ELR (cell line): ENCODE results near the gene SPIRE2.
"Not testable (repeated sequence)": the region's sequence is repeated elsewhere in the genome, so short reads cannot be mapped to it uniquely, and the experiment has no call there.

Experiments used
- DNase-seq: peaks from one replicate; pipeline ENCODE4 v3.0.0-alpha.2; 2015; ENCODE audit warnings: low read depth

SPIRE2 gene

GRCh38 chr16:89811321-89811720 lies 17.0 kb upstream of the SPIRE2 start:
- DNase-seq = no peak

GRCh38 chr16:89815639-89816348 lies 12.5 kb upstream of the SPIRE2 start:
- peak; percentile 40 for DNase-seq

GRCh38 chr16:89818851-89819403 lies 9.3 kb upstream of the SPIRE2 start:
- not testable (repeated sequence) for DNase-seq

- DNase-seq = not testable (repeated sequence)
Measured at GRCh38 chr16:89819448-89819847, 8.8 kb upstream of the SPIRE2 start.

DNA sequence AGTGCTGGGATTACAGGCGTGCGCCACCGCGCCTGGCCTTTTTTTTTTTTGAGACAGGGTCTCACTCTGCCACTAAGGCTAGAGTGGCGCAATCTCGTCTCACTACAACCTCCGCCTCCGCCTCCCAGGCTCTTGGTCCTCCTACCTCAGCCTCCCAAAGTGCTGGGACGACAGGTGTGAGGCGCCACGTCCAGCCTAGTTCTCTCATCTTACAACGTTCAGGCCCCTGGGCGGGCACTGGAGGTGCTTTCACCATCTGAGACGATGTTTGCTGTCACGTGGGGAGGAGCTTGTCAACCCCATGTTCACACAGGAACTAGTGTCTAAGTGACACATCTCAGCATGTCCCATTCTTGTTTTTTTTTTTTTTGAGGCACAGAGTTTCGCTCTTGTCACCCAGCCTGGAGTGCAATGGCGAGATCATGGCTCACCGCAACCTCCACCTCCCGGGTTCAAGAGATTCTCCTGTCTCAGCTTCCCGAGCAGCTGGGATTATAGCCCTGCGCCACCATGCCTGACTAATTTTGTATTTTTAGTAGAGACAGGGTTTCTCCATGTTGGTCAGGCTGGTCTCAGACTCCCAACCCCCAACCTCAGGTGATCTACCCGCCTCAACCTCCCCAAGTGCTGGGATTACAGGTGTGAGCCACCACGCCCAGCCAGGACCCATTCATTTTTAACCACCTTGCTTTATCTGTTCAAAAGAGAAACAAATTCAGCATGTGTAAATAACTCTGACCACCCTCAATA lies 6.7 kb upstream of the SPIRE2 start:
- DNase-seq = no peak

DNA sequence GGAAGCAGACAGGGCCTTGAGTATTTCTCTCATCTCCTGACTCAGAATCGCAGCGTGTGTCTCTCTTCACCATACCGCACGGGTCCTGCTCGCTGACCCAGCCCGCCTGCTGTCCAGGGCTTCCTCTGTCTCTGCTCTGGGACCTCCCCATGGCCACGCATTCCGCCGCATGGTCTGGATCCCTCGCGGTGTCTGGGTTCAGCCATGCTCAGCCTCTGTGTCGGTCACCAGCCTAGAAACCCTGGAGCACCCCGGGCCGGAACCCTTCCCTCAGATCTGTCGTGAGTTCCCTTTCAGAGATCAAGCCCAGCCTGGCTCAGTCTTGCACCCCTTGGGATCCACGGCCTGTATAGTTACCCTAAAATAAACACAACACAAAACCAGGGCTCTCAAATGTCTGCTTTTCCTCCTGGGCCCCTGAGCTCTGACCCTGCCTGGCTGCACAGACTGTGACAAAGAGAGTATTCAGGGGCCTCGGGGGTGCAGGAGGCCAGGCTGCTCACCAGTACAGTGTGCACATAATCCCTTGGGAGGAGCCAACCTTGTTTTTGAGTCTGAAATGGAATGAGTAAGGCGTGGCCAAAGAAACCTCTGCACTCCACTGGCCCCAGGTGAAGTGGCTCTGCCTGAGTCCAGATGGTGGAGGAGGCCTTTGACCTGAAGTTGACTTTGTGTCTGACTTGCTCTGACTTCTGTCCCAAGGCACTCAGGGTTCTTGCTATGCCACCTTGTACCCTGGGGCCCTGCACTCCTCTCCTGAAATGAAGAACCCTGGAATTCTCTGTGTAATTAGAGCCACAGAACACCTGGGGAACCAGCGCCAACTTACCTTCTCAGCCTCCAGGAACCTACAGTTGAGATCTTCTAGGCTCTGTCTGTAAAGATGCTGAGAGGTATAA lies 5.8 kb upstream of the SPIRE2 start:
- DNase-seq = no peak

GRCh38 chr16:89823087-89823823 lies 5.0 kb upstream of the SPIRE2 start:
- no peak for DNase-seq

GRCh38 chr16:89823824-89824148 lies 4.5 kb upstream of the SPIRE2 start:
- not testable (repeated sequence) for DNase-seq

DNA sequence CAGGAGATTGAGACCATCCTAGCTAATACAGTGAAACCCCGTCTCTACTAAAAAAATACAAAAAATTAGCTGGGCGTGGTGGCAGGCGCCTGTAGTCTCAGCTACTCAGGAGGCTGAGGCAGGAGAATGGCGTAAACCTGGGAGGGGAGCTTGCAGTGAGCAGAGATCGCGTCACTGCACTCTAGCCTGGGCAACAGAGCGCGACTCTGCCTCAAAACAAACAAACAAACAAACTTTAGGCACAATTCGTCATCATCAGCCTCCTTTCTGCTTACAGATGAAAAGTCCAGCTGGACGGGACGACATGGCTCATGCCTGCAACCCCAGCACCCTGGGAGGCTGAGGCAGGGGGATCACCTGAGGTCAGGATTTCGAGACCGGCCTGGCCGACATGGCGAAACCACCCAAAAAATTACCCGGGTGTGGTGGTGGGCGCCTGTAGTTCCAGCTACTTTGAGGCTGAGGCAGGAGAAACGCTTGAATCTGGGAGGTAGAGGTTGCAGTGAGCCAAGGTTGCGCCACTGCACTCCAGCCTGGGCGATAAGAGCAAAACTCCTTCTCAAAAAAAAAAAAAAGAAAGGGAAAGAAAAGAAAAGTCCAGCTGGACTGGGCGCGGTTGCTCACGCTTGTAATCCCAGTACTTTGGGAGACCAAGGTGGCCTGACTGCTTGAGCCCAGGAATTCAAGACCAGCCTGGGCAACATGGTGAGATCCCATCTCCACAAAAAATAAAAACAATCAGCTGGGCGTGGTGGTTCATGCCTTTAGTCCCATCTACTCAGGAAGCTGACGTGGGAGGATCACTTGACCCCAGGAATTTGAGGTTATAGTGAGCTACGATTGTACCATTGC lies 1.5 kb upstream of the SPIRE2 start:
- no peak for DNase-seq

- DNase-seq = peak; percentile 73
Measured at GRCh38 chr16:89827383-89828198, 684 bp upstream of the SPIRE2 start.

DNA sequence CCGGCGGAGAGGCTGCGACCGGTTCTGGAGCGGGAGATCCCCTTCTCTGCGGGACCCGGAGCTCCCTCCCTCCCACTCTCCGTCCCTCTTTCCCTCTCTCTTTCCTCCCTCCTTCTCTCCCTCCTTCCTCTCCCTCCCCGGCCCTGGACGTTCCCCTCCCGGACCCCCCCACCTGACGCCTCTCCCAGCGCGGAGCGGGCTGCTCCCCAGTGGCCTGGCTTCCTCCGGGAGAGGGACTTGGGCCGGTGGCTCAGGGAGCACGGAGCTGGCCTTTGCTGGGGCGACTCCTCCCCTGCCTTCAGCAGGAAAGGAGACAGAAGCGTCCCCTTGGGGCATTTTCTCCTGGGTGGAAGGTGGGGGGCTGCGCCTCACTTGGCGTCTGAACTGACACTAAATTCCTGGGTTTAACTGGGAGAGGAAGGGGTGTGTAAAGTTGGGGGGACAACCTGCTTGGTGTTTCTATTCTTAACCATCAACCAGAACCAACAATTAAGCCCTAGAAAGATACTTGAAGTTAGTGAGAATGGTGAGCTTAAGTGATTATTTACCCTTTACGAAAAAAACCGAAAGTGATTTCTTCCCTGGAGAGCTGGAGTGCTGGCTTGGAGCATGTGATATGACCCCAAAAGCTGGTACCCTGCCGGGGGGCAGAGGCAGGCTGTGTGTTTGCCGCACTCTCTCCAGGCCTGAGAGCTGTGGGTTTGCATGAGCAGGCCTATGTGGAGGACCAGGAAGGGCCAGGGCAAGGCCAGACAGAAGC lies 775 bp downstream of the SPIRE2 start:
- peak; percentile 24 for DNase-seq

DNA sequence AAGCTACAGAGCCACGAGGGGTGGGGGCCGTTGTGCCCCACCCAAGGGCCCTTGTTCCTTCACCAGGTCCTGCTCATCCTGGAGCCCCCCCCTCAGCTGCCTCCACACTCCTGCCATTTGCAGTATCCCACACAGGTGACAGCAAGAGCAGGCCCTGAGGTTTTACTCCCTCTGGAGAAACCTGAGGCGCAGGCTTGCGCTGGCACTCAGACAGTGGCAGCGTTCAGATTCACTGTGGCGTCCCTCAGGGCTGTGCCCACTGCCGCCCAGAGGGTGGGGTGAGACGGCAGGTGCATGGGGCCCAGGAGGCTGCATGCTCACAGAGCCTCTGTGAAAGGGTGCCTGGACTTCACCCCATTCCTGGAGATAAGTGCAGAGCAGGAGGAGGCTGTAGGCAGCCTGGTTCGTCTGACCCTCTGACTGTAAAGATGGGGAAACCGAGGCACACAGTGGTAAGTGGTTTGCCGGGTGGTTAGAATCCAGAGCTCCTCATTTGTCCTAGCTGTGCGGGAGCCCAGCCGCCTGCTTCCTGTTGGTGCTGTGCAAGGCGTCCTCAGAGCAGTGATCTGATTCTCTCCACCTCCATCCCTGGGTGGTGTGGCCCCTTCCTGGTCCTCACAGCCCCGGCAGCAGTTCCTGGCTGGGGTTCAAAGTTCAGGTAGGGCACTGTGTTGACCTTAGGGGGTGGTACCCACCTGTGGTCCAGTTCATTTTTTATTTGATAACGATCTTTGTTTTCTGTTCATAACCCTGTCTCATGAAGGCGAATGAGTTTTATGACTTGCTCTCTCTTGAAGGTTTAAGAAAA lies 1.6 kb downstream of the SPIRE2 start:
- DNase-seq = no peak

- DNase-seq = no peak
Measured at GRCh38 chr16:89831810-89832328, 3.6 kb downstream of the SPIRE2 start.

GRCh38 chr16:89833664-89834363 lies 5.5 kb downstream of the SPIRE2 start:
- DNase-seq = not testable (repeated sequence)

GRCh38 chr16:89834813-89835363 lies 6.6 kb downstream of the SPIRE2 start:
- DNase-seq = not testable (repeated sequence)

DNA sequence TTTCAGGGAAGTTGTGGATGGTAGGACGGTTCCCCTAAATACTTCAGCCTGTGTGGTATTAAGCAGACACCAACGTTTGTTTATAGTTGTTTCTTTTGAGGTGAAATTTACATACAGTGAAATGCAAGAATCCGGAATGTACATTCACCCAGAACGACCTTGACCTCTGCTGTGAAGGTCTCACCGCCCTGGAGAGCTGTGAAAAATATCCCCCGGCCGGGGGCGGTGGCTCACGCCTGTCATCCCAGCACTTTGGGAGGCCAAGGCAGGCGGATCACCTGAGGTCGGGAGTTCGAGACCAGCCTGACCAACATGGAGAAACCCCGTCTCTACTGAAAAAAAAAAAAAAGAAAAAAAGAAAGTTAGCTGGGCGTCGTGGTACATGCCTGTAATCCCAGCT lies 8.2 kb downstream of the SPIRE2 start:
- DNase-seq = not testable (repeated sequence)

DNA sequence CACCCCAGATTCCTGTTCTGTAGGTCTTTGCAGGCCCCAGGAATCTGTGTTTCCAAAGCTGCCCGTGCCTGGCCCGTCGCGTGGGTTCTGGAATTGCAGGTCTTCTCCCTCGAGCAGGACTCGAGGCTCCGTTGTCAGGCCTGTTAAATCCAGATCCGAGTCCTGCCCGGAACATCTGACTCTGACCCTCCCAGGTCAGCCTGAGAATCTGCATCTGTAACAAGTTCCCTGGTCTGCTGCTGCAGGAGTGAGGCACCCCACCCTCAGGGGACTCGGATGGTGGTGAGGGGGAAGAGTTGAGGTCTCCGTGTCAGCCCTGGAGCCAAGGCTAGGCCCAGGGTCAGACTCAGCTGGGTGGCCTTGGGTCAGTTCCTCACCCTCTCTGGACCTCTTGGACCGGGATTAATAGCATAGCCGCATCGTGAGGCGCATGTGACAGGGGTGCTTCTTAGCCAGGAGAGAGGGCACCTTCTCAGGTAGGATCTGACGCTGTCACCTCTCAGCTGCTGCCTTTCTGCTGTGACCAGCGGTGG lies 8.8 kb downstream of the SPIRE2 start:
- no peak for DNase-seq
